GM21737 (cell line): ENCODE measurements around the gene GPER1.

Experiments used
- ATAC-seq: cut with Tn5 transposase; IDR thresholded peaks from one replicate; pipeline ENCODE4 v1.9.1; 2021; ENCODE audit warnings: mild to moderate bottlenecking, moderate library complexity; ENCODE audit not compliant: unreplicated experiment

The GPER1 gene

GRCh38 chr7:1086588-1087464 lies 1.1 kb upstream of the GPER1 start:
- peak; percentile 65 for ATAC-seq

GRCh38 chr7:1087465-1087814 lies 473 bp upstream of the GPER1 start:
- ATAC-seq: no peak

GRCh38 chr7:1090236-1090635 lies 2.3 kb downstream of the GPER1 start:
- no peak for ATAC-seq

- ATAC-seq: no peak
These were observed 3.1 kb downstream of the GPER1 start for GRCh38 chr7:1090686-1091643.

- no peak for ATAC-seq
These were observed 3.7 kb downstream of the GPER1 start for GRCh38 chr7:1091644-1092027.

GRCh38 chr7:1092161-1092632 lies 4.3 kb downstream of the GPER1 start:
- no peak for ATAC-seq

GRCh38 chr7:1092806-1093501 lies 5.0 kb downstream of the GPER1 start:
- ATAC-seq: no peak

- no peak for ATAC-seq
These were observed 5.6 kb downstream of the GPER1 start for GRCh38 chr7:1093502-1093843.

GRCh38 chr7:1093916-1094508 lies 6.1 kb downstream of the GPER1 start:
- no peak for ATAC-seq

GRCh38 chr7:1094870-1095269 lies 7.0 kb downstream of the GPER1 start:
- no peak for ATAC-seq

GRCh38 chr7:1095621-1096155 lies 7.8 kb downstream of the GPER1 start:
- ATAC-seq: no peak

GRCh38 chr7:1096156-1097119 lies 8.5 kb downstream of the GPER1 start:
- no peak for ATAC-seq

GRCh38 chr7:1097120-1097504 lies 9.2 kb downstream of the GPER1 start:
- ATAC-seq: no peak

GRCh38 chr7:1098243-1099153 lies 10.6 kb downstream of the GPER1 start:
- ATAC-seq: no peak

- ATAC-seq: no peak
These were observed 11.2 kb downstream of the GPER1 start for GRCh38 chr7:1099154-1099542.

- ATAC-seq: no peak
These were observed 11.7 kb downstream of the GPER1 start for GRCh38 chr7:1099637-1100036.

GRCh38 chr7:1100386-1100785 lies 12.5 kb downstream of the GPER1 start:
- no peak for ATAC-seq

GRCh38 chr7:1100834-1101562 lies 13.1 kb downstream of the GPER1 start:
- ATAC-seq: no peak
